ENCODE results near the gene NRCAM.

GRCh38 chr7:108197371-108198091 is 258.7 kb downstream of the NRCAM start:
- TF ChIP-seq CTCF (conservative IDR thresholded peaks at IDR 0.05) (no peak), EZH2 (IDR thresholded peaks at IDR 0.05; ENCODE audit: low read depth) (no peak)

All from PC-9 (cell line).